HG02852 (cell line): Measurements from ENCODE around the gene ARID5B.

Experiments used
- ATAC-seq: cut with Tn5 transposase; IDR thresholded peaks from one replicate; pipeline ENCODE4 v1.9.1; 2021; ENCODE audit warnings: mild to moderate bottlenecking, moderate library complexity; ENCODE audit not compliant: unreplicated experiment

The ARID5B gene

GRCh38 chr10:61887772-61888171, 13.7 kb upstream of the ARID5B start:
- ATAC-seq: no peak

DNA sequence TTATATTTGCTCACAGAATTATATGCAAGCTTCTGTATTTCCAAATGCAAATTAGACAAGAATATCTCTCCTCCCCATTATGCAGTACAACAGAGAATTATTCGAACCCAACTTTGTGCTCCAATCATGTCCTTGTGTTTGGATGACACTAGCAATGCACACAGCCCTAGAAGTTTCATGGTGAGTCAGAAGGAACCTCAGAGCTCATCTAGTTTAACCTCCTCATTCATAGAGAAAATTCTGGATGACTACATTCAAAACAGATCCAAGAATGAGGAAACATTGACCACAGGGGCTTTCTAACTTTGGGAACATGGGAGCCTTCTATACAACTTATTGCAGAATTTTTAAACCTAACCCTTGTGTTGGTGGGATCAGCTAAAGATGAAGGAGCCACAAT, 12.8 kb upstream of the ARID5B start:
- peak; percentile 64 for ATAC-seq

DNA sequence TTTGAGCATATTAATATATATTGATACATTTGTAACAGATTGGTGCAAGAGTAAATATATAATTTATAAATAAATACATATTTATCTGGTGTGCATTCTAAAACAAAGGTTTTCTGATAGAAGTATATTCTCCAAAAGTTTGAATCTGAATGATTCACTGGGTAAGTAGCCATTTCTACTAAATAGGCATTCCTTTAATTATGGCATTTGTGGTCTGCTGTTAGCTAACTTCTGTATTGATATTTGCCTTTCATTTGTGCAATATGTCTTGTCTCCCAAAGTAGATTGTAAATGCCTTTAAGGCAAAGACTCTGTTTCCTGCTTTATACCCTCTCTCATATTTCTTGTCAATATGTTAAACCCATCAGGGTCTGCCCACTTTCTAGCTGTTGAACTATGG, 11.1 kb upstream of the ARID5B start:
- ATAC-seq: no peak

- ATAC-seq: no peak
Measured at GRCh38 chr10:61890881-61891409, 10.6 kb upstream of the ARID5B start.

DNA sequence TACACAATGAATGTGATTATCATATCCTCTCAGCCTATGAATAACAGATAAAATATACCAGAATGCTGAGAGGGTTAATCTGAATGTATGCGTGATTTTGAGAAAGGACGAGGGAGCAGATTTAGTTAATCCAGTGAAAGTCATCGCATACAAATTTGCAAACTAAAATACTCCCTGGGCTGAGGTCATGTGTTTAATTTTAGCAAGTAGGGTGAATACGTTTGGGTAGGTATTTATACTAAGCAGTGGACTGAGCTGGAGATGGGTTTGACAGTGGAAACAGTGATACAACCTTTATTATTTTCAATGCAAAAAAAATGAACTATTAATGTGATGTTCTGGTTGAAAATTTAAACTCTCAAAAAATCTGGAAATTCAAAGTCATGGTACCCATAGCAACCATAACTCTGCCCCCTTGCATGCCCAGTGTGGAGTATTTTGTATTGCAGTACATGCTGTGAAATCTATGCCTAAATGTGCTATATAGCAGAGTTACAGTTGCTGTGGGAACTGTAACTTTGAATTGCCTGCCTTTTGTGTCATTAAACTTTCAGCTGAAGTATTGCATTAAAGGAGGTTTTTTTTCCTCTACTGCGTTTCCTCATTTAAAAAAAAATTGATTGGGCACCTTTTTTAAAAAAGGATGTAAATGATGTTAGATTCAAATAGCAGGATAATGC, 9.5 kb upstream of the ARID5B start:
- no peak for ATAC-seq

DNA sequence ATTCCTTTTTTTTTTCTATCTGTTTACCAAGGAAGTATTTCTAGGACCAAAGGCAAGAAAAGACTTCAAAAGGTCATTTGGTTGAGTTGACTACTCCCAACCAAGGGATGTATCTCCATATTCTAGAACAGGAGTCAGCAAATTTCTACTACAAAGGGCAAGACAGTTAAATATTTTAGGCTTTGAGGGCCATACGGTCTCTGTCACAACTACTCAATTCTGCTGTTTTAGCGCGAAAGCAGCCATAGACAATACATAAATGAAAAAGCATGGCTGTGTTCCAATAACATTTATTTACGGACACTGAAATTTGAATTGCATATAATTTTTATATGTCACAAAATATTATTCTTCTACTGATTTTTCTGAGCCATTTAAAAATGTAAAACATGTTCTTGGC, 8.5 kb upstream of the ARID5B start:
- no peak for ATAC-seq

- no peak for ATAC-seq
Measured at GRCh38 chr10:61894133-61894532, 7.4 kb upstream of the ARID5B start.

DNA sequence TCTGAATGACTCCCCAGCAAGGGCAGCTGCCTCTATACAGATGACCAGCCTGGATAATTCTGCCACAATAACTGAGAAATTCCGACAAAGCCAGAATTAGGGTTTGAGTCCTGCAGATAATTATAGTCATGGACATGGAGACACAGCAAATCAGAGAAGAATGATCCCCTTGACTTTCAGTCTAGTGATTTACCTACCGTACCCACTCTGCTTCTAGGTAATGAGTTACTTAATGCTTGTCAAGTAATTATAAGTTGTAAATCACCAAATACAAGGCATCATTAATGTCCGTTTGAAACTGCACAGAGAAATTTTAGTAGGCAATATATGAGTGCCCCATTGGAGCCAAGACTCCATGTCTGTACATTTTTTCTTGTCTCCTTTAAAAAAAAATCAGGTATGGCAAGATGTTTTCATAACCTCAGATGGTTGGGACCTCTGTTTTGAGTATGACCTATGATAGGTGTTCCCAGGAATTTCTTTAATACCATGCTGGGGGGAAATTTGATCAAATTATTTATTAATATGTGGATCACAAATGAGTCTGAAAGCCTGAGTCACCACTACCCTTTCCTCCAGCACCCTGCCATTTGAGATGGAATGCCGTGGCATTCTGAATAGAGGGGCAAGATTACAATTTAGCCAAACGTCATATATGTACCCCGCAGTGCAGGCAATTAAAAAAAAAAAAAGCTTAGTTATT, 5.5 kb upstream of the ARID5B start:
- ATAC-seq: no peak

- ATAC-seq: peak; percentile 62
Measured at GRCh38 chr10:61896854-61897661, 4.4 kb upstream of the ARID5B start.

GRCh38 chr10:61897671-61898434, 3.6 kb upstream of the ARID5B start:
- ATAC-seq: no peak

GRCh38 chr10:61898435-61898778, 3.1 kb upstream of the ARID5B start:
- no peak for ATAC-seq

GRCh38 chr10:61899069-61899531, 2.4 kb upstream of the ARID5B start:
- ATAC-seq: no peak

- no peak for ATAC-seq
Measured at GRCh38 chr10:61899663-61899996, 1.9 kb upstream of the ARID5B start.

DNA sequence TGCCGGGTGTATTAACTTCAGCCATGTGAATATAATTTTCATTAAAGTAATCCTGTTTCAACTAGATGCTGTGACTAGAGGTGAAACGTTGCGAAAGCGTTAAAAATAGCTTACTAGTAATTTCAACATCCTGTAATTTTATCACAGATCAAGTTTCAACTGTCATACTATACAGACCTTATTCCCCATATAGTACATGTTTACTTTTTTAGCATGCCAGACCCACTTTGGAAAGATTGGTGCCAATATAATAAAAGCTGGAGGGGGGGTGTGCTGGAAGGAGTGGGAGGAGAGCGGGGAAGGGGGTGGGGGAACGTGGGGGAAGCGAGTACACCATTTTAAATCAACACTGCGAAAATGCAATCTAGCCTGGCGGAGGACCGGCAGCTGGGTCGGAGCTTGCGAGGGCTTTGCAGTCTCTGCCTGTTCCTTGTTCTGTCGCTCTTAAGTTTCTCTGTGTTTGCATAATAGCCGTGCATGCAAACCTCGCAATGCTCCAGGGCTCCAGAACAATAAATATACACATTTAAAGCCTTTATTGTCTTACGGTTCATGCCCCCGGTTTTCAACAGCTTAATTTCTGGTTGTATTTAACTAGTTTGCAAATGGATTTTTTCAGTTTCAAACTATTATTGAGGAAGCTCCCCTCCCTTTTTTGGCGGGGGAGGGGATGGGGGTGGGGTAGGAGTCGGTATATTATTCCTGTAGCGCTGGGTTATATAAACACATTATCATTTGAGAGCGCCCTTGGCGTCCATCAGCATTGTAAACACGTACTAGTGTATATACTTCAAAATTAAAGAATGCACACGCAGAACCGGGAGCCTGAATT, 1.3 kb upstream of the ARID5B start:
- ATAC-seq: peak; percentile 43

- no peak for ATAC-seq
Measured at GRCh38 chr10:61901829-61902444, 438 bp downstream of the ARID5B start.

- ATAC-seq: peak; percentile 1
Measured at GRCh38 chr10:61902445-61903220, 1.1 kb downstream of the ARID5B start.

GRCh38 chr10:61903221-61903927, 1.9 kb downstream of the ARID5B start:
- ATAC-seq: peak; percentile 41

DNA sequence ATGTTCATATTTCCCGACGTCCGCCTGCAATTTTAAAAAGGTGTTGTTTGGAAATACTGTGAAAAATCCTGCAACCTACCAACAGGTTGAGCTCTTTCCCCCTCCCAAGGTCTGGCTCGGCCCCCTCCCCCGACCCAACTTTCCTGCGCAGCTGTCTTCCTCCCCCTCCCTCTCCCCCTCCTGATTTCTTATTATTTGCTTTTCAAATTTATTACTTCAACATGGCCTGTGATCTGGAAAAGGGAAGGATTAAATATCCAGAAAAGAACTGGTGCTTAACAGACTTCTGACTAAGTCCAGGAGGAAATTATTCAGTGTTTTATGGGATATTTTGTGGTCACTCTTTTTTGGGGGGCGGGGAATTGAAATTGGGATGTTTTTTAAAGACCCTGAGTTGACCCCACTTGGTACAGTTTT, 2.4 kb downstream of the ARID5B start:
- no peak for ATAC-seq
